Right lung (tissue), 5 donors: Measurements from ENCODE around the gene PARP11. TPM values are rescaled to one million over a fixed set of nuclear protein-coding genes. Genes with fewer than 3 reads are reported as not detected.

ENCODE experiments used
- DNase-seq, 2 donors: peaks; one replicate each; pipeline ENCODE4 v3.0.0-alpha.2; 2013
- polyA plus RNA-seq, 5 donors: library from polyadenylated mRNA; unstranded; fragments of 120-200 nt; gene quantifications; one replicate each; pipeline versions ENCODE4 v1.2.1 to v1.2.3, GENCODE V29; 2013; ENCODE audit warnings: inconsistent platforms in 1 of 5, low replicate concordance in 1 of 5; ENCODE audit not compliant: insufficient read length in 5 of 5, insufficient read depth in 1 of 5

The PARP11 gene
- polyA plus RNA-seq, 5 donors = 11.4 to 22.7 (median 16.6) TPM

DNA sequence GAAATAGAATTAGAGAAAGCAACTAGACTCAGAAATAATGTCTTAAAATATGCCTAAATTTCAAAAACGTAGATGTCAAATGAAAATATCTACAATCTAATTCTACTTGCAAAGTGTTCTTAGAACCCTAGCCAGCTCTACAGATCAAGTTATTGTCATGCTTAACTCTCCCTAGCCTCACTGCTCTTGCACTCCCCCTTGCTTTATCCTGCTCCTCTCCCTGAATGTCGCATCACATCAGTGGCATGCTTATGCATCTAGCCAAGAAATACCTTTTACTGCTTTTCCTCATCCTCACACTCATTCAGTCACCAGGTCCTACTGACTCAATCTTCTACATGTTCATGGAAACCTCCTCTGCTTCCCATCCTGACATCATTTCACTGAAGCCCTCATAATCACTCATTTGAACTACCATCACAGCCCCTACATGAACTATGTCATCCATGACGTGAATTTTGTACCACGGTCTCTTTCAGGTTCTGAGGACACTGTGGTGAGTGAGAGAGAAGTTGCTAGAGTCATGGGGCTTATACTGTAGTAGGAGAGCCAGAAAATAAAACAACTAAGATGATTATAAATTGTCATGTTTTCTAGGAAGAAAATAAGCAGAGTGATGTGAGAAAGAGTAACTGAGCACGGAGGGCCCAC lies 97.7 kb downstream of the PARP11 start:
- no peak for DNase-seq

DNA sequence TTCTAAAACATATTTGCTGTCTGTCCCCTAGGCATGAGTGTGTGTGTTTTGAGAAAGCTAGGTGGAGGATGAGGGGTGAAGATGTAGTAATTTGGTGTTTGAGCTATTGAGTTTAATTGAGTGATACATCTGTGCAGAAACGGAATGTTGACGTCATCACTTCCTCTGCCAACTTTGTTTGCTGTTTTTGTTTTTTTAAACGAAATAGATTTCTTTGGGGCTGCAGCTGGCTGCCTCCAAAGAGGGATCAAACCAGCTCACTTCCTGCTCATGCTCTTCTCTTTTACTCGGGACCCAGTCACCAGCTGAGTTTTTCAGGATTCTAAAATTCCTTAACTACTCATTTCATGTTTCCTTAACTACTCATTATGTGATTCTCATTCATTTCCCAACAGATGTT lies 100.8 kb downstream of the PARP11 start:
- no peak for DNase-seq

DNA sequence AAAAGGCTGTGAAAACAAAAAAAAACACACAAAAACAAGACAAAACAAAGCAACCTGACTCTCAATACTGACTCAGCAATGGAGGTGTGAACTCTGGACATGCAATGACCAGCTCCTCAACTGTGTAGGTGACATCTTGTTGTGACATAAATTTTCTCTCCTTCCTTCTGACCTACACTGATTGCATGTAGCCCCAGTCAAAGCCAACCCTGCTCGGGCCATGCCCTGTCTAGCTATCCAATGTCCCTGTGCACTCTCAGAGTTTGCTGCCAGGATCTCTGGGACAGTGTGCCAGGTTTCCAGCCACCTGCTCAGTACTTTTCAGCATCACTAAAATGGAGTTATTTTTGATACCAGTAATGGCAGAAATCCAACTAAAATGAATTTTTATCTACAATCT lies 101.3 kb downstream of the PARP11 start:
- DNase-seq = no peak

DNA sequence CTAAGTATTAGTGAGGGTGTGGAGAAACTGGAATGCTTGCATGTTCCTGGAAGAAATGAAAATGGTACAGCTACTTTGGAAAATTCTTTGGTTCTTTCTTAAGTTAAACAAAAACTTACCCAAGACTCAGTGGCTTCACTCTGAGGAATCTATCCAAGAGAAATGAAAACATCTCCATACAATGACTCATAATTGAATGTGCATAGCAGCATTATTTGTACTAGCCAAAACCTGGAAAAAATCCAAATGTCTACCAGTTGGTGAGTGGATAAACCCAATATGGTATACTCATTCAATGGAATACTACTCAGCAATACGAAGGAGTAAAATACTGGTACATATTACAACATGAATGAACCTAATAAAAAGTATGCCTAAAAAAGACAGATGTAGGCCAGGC lies 102.3 kb downstream of the PARP11 start:
- DNase-seq = no peak

DNA sequence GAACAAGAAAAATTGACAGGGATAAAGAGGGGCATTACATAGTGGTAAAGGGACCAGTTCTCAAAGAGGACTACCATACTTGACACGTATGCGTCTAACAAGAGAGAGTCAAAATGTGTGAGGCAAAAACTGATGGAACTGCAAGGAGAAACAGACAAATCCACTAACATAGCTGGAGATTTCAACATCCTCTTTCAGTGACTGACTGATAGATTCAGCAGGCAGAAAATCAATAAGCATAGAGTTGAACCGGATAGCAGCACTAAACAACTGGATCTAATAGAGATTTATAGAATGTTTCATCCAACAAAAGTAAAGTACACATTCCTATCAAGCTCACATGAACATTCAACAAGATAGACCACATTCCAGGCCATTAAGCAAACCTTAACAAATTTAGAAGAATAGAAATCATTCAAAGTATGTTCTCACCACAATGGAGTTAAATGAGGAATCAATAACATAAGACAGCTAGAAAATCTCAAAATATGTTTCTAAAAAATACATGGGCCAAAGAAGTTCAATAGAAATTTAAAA lies 104.2 kb downstream of the PARP11 start:
- DNase-seq = no peak

DNA sequence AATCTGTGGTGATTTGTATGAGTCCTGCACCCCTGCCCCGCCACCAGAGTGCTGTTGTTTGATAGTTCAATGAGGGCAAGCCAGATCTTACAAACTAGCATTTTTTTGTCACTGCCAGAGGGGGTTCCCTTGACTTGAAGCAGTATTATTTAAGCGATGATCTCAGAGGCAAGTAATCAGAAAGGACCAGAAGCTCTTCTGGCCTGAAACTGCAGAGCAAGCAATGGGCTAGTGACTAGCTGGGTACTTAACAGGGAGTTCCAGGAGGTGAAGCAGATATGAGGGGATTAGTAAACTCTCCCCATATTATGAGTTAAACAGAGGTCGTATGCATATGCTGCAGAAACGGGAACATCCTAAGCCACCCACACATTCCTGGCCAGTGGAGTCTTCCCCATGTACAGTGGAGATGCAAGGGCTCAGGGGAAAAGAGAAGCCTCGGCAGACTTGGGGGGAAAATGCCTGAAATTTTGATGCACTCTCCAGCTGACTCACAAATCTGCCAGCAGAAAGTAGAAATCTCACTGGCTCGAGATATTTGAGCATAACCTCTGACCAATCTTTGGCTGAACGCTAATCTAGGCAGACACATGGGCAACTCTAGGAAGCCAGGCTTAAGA lies 112.0 kb downstream of the PARP11 start:
- DNase-seq = no peak

DNA sequence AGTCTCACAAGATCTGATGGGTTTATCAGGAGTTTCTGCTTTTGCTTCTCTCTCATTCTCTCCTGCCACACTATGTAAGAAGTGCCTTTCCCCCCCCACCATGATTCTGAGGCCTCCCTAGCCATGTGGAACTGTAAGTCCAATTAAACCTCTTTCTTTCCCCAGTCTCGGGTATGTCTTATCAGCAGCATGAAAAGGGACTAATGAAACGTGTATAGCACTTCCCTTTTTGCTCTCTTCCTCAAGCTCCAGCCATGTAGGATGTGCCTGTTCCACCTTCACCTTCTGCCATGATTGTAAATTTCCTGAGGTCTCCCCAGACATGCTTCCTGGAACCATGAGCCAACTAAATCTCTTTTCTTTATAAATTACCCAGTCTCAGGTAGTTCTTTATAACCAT lies 113.3 kb downstream of the PARP11 start:
- no peak for DNase-seq

Other genes with a start within 250 kb of the PARP11 start
- gene CRACR2A, start 120.3 kb downstream of the PARP11 start, polyA plus RNA-seq = 1 to 10 TPM; 2.9 to 3.9 (median 3.0) TPM